ENCODE measurements around the gene SYNJ1. TPM values are rescaled to one million over a fixed set of nuclear protein-coding genes. Genes with fewer than 3 reads are reported as not detected.

The SYNJ1 gene
- total and polyA plus RNA-seq, 10 of the 15 experiments (the other 5 are each of a cell fraction or from before 2014, with no cell fraction given), result 1.2 to 7.0 (median 3.5) TPM

DNA sequence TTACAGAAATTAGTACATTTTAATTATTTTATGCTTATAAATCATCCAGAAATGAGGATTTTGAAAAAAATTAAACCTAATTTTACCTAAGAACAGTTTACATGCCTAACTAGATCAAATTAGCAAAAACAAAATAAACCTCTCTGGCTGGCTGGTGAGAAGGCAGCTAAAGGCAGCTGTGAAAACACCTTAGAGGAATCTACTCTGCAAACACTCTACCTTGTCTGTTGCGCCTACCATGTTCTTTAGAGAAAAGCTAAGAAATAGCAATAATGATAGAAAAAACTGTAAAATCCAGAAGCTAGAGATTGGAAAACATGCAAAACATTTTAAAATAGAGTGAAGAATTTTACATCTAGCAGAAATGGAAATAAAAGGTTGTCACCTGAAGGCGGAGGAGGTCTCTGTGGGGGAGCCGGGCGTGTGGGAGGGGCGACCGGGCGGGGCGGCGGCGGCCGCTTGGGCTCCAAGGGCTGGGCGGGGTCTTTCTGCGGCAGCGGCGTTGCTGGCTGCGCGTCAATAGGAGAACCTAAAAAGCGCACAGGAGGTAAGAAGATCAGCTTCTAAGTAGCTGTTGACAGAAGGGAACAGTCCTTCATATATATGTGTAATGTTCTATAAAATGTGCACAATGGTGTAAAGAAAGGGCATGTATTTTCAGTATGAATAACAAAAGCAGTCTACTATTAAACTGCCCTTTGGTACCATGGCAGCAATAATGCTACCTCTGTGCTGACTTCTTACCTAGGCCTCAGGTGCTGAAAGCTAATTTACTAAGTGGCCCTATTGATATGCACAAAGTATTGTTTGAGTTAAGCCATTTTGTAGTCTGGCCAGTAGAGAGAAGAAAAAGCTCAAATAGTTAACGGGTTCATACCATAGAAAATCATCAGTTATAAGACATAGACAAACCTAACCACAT lies 82.3 kb downstream of the SYNJ1 start:
- H3K27ac ChIP-seq (ENCODE audit: control insufficient read depth, insufficient read depth), result no peak overlapping the region
- no peaks in the 10 kb centered on the region for H3K27me3 ChIP-seq (replicated peaks in 1 of 2; ENCODE audit: control insufficient read depth in 2 of 2, insufficient read depth in 2 of 2, low read length in 1 of 2)
- ChIA-PET CTCF (no interaction called here), RAD21 (ENCODE audit: unreplicated experiment) (no interaction called here), POLR2A (no interaction called here), SMC1A (ENCODE audit: uncharacterized antibody, unreplicated experiment) (interaction anchor here (0.7 to 1.2 kb wide), 3 partner anchors 19 to 79 kb away, joined by 3 read pairs; no protein-coding TSS in a partner anchor)
- peaks cover 1% of the 10 kb centered on the region for H3K4me1 ChIP-seq (ENCODE audit: control insufficient read depth, insufficient read depth, low read length)
- no peak overlapping the region for H3K4me3 ChIP-seq
- H3K9me3 ChIP-seq (replicated peaks; ENCODE audit: control insufficient read depth, insufficient read depth, low read length), result no peaks in the 10 kb centered on the region
- no peak overlapping the region for H3K9ac ChIP-seq (ENCODE audit: control insufficient read depth, insufficient read depth, low read length)
- DNase-seq (ENCODE audit: low read depth, low spot score) (no peak), ATAC-seq (no peak), FAIRE-seq (no peak)
- no peak overlapping the region for H2AFZ ChIP-seq (ENCODE audit: control insufficient read depth, low read depth, low read length)
- in situ Hi-C loops (cut with MboI) (no loop called here), intact Hi-C loops (cut with micrococcal nuclease; ENCODE audit: unreplicated experiment) (no loop called here)
- WGBS (ENCODE audit: insufficient coverage, insufficient replicate concordance, low lambda C conversion rate, missing lambda C conversion rate), result 95% methylated on average over 19 of the region's 19 CpGs
- peaks cover 0 to 4% of the 10 kb centered on the region in 2 experiments; a peak in 1 of 4 replicates for H3K36me3 ChIP-seq (ENCODE audit: control insufficient read depth in 2 of 2, insufficient read depth in 2 of 2, low read length in 1 of 2)
- no peak for TF ChIP-seq ZNF622 (IDR thresholded peaks at IDR 0.05)
- TF ChIP-seq, protein P1, sequence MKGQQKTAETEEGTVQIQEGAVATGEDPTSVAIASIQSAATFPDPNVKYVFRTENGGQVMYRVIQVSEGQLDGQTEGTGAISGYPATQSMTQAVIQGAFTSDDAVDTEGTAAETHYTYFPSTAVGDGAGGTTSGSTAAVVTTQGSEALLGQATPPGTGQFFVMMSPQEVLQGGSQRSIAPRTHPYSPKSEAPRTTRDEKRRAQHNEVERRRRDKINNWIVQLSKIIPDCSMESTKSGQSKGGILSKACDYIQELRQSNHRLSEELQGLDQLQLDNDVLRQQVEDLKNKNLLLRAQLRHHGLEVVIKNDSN (IDR thresholded peaks at IDR 0.05; ENCODE audit: borderline replicate concordance, extremely low read length, insufficient read depth, low read depth, low read length), result no peak
- TF ChIP-seq ZNF24 (IDR thresholded peaks at IDR 0.05), result no peak
- TF ChIP-seq NRF1 (conservative IDR thresholded peaks at IDR 0.05; ENCODE audit: low read depth, low read length), result no peak
- TF ChIP-seq, protein P2, sequence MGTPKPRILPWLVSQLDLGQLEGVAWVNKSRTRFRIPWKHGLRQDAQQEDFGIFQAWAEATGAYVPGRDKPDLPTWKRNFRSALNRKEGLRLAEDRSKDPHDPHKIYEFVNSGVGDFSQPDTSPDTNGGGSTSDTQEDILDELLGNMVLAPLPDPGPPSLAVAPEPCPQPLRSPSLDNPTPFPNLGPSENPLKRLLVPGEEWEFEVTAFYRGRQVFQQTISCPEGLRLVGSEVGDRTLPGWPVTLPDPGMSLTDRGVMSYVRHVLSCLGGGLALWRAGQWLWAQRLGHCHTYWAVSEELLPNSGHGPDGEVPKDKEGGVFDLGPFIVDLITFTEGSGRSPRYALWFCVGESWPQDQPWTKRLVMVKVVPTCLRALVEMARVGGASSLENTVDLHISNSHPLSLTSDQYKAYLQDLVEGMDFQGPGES (IDR thresholded peaks at IDR 0.05), result no peak
- TF ChIP-seq, protein P3, sequence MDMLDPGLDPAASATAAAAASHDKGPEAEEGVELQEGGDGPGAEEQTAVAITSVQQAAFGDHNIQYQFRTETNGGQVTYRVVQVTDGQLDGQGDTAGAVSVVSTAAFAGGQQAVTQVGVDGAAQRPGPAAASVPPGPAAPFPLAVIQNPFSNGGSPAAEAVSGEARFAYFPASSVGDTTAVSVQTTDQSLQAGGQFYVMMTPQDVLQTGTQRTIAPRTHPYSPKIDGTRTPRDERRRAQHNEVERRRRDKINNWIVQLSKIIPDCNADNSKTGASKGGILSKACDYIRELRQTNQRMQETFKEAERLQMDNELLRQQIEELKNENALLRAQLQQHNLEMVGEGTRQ (IDR thresholded peaks at IDR 0.05; ENCODE audit: borderline replicate concordance, low read depth, low read length), result no peak
- TF ChIP-seq RB1 (IDR thresholded peaks at IDR 0.05; ENCODE audit: borderline replicate concordance), result no peak
- no peak for TF ChIP-seq BMI1 (IDR thresholded peaks at IDR 0.05; ENCODE audit: borderline replicate concordance)
- TF ChIP-seq TCF3 (IDR thresholded peaks at IDR 0.05; ENCODE audit: borderline replicate concordance, insufficient read depth, low read depth, low read length), result no peak
- no peak for TF ChIP-seq ASH2L (IDR thresholded peaks at IDR 0.05; ENCODE audit: borderline replicate concordance, low read depth)
- TF ChIP-seq, protein P4, sequence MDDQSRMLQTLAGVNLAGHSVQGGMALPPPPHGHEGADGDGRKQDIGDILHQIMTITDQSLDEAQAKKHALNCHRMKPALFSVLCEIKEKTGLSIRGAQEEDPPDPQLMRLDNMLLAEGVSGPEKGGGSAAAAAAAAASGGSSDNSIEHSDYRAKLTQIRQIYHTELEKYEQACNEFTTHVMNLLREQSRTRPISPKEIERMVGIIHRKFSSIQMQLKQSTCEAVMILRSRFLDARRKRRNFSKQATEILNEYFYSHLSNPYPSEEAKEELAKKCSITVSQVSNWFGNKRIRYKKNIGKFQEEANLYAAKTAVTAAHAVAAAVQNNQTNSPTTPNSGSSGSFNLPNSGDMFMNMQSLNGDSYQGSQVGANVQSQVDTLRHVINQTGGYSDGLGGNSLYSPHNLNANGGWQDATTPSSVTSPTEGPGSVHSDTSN (IDR thresholded peaks at IDR 0.05; ENCODE audit: insufficient replicate concordance, low read depth, low read length), result no peak
- TF ChIP-seq HDAC6 (IDR thresholded peaks at IDR 0.05; ENCODE audit: unreplicated experiment), result no peak
- TF ChIP-seq ETV6 (conservative IDR thresholded peaks at IDR 0.05 in 1 of 2, IDR thresholded peaks at IDR 0.05 in 1 of 2; ENCODE audit: borderline replicate concordance in 1 of 2, low read depth in 1 of 2), result no peak
- TF ChIP-seq, protein P5, sequence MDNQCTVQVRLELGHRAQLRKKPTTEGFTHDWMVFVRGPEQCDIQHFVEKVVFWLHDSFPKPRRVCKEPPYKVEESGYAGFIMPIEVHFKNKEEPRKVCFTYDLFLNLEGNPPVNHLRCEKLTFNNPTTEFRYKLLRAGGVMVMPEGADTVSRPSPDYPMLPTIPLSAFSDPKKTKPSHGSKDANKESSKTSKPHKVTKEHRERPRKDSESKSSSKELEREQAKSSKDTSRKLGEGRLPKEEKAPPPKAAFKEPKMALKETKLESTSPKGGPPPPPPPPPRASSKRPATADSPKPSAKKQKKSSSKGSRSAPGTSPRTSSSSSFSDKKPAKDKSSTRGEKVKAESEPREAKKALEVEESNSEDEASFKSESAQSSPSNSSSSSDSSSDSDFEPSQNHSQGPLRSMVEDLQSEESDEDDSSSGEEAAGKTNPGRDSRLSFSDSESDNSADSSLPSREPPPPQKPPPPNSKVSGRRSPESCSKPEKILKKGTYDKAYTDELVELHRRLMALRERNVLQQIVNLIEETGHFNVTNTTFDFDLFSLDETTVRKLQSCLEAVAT (IDR thresholded peaks at IDR 0.05), result no peak
- TF ChIP-seq CHD4 (IDR thresholded peaks at IDR 0.05), result no peak
- TF ChIP-seq SUPT20H (IDR thresholded peaks at IDR 0.05; ENCODE audit: borderline replicate concordance, control insufficient read depth, low read depth, low read length), result no peak
- no peaks in the 10 kb centered on the region for H3K79me2 ChIP-seq (ENCODE audit: control insufficient read depth, insufficient read depth, low read length)
- no TSS peak for BruUV-seq (replicated peaks)
- no peak overlapping the region for H3K4me2 ChIP-seq (ENCODE audit: control insufficient read depth, insufficient read depth)
- H4K20me1 ChIP-seq (ENCODE audit: control insufficient read depth, insufficient read depth), result no peaks in the 10 kb centered on the region
